Liver (tissue), 9 donors: ENCODE measurements around the gene AMPD3. TPM values are rescaled to one million over a fixed set of nuclear protein-coding genes. Genes with fewer than 3 reads are reported as not detected.

Source experiments
- DNase-seq: peaks from one replicate; pipeline ENCODE4 v3.0.0-alpha.2; 2017; ENCODE audit warnings: low spot score
- H3K27ac ChIP-seq, 2 donors: one replicate each; pipeline ENCODE4 v1.7.0; 2013; ENCODE audit warnings: inconsistent platforms in 2 of 2, low read length in 2 of 2, control low read depth in 1 of 2, low read depth in 1 of 2, mild to moderate bottlenecking in 1 of 2
- H3K27me3 ChIP-seq, 4 donors: one replicate each; pipeline versions ENCODE4 v1.6.1 to v1.7.0; 2013; ENCODE audit warnings: low read length in 3 of 4, inconsistent platforms in 1 of 4, mild to moderate bottlenecking in 1 of 4, moderate library complexity in 1 of 4; ENCODE audit not compliant: control insufficient read depth in 4 of 4, insufficient read depth in 4 of 4
- H3K36me3 ChIP-seq, 4 donors: one replicate each; pipeline versions ENCODE4 v1.6.1 to v1.7.0; 2013; ENCODE audit warnings: low read length in 3 of 4, mild to moderate bottlenecking in 3 of 4, low read depth in 1 of 4, moderate library complexity in 1 of 4; ENCODE audit not compliant: control insufficient read depth in 4 of 4, insufficient read depth in 3 of 4
- H3K4me1 ChIP-seq, 4 donors: one replicate each; pipeline versions ENCODE4 v1.6.1 to v1.7.0; 2013; ENCODE audit warnings: low read length in 3 of 4, mild to moderate bottlenecking in 3 of 4, moderate library complexity in 1 of 4; ENCODE audit not compliant: control insufficient read depth in 4 of 4, insufficient read depth in 4 of 4
- H3K4me3 ChIP-seq, 3 donors: one replicate each; pipeline versions ENCODE4 v1.6.1 to v1.7.0; 2013; ENCODE audit warnings: low read length in 3 of 3, control low read depth in 1 of 3, low read depth in 1 of 3, mild to moderate bottlenecking in 1 of 3
- H3K9ac ChIP-seq, 2 donors: one replicate each; pipeline ENCODE4 v1.7.0; 2013; ENCODE audit warnings: low read length in 2 of 2, mild to moderate bottlenecking in 2 of 2, moderate library complexity in 2 of 2, control low read depth in 1 of 2, low read depth in 1 of 2
- H3K9me3 ChIP-seq, 4 donors: one replicate each; pipeline versions ENCODE4 v1.6.1 to v1.7.0; 2013; ENCODE audit warnings: low read length in 3 of 4; ENCODE audit not compliant: control insufficient read depth in 4 of 4
- EGR1 ChIP-seq, 2 donors: IDR thresholded peaks; 2 replicates each; pipeline ENCODE4 v1.6.1; 2016 to 2018; ENCODE audit warnings: antibody characterized with exemption in 2 of 2, low read depth in 2 of 2
- FOXA1 ChIP-seq: IDR thresholded peaks from 2 replicates; pipeline ENCODE4 v1.6.1; 2016; ENCODE audit warnings: antibody characterized with exemption
- FOXA2 ChIP-seq: IDR thresholded peaks from 2 replicates; pipeline ENCODE4 v1.6.1; 2016; ENCODE audit warnings: antibody characterized with exemption
- GABPA ChIP-seq, 2 donors: IDR thresholded peaks in 1 of 2; conservative IDR thresholded peaks in 1 of 2; 2 replicates each; pipeline ENCODE4 v1.6.1; 2016; ENCODE audit warnings: antibody characterized with exemption in 2 of 2, mild to moderate bottlenecking in 1 of 2, moderate library complexity in 1 of 2
- HNF4A ChIP-seq, 2 donors: conservative IDR thresholded peaks; 2 replicates each; pipeline ENCODE4 v1.6.1; 2016; ENCODE audit warnings: antibody characterized with exemption in 2 of 2, mild to moderate bottlenecking in 2 of 2
- HNF4G ChIP-seq: IDR thresholded peaks from 2 replicates; pipeline ENCODE4 v1.6.1; 2016; ENCODE audit warnings: antibody characterized with exemption
- JUND ChIP-seq, 2 donors: IDR thresholded peaks; 2 replicates each; pipeline ENCODE4 v1.6.1; 2016; ENCODE audit warnings: antibody characterized with exemption in 2 of 2
- NR2F2 ChIP-seq: IDR thresholded peaks from 2 replicates; pipeline ENCODE4 v1.6.1; 2016; ENCODE audit warnings: antibody characterized with exemption
- RAD21 ChIP-seq, 2 donors: IDR thresholded peaks; 2 replicates each; pipeline ENCODE4 v1.6.1; 2016; ENCODE audit warnings: antibody characterized with exemption in 2 of 2, mild to moderate bottlenecking in 2 of 2
- RXRA ChIP-seq, 2 donors: IDR thresholded peaks; 2 replicates each; pipeline ENCODE4 v1.6.1; 2017 to 2018; ENCODE audit warnings: antibody characterized with exemption in 2 of 2, mild to moderate bottlenecking in 1 of 2
- TAF1 ChIP-seq: conservative IDR thresholded peaks from 2 replicates; pipeline ENCODE4 v1.6.1; 2016; ENCODE audit warnings: antibody characterized with exemption, mild to moderate bottlenecking
- WGBS: extraction: QIAGEN DNeasy Blood & Tissue Kit; methylation state at CpG from one replicate; pipeline ENCODE4 v1.1.7; 2013; 5-methylcytosine and 5-hydroxymethylcytosine counted together
- polyA plus RNA-seq, 2 donors: library from polyadenylated mRNA; stranded (reverse) in 1 of 2; unstranded in 1 of 2; fragments of 200-250 nt in 1 of 2; fragments of >200 nt in 1 of 2; fragmentation: Nextera tagmentation in 1 of 2; extraction: Ambion mirVana in 1 of 2; gene quantifications; one replicate each; pipeline versions ENCODE4 v1.2.1 to v1.2.3, GENCODE V29; 2013 to 2015
- total RNA-seq, 2 donors: library from RNA; depleted of rRNA; stranded (reverse); fragments of >200 nt; gene quantifications; one replicate each; pipeline ENCODE4 v1.2.3, GENCODE V29; 2014
- TF ChIP-seq, protein P1 (sequence below): IDR thresholded peaks from 2 replicates; pipeline ENCODE4 v1.6.1; 2016; ENCODE audit warnings: antibody characterized with exemption
- TF ChIP-seq, protein P2 (sequence below): fragments of 150-350 bp; IDR thresholded peaks from 2 replicates; pipeline ENCODE4 v1.5.1; 2017; ENCODE audit warnings: improper control_type of control experiment, low read depth, low read length; ENCODE audit not compliant: missing input control
- TF ChIP-seq, protein P3 (sequence below): IDR thresholded peaks from 2 replicates; pipeline ENCODE4 v1.6.1; 2016; ENCODE audit warnings: antibody characterized with exemption
- TF ChIP-seq, protein P4 (sequence below): IDR thresholded peaks from 2 replicates; pipeline ENCODE4 v1.6.1; 2016; ENCODE audit warnings: antibody characterized with exemption, mild to moderate bottlenecking
- TF ChIP-seq, protein P5 (sequence below): IDR thresholded peaks from 2 replicates; pipeline ENCODE4 v1.6.1; 2016; ENCODE audit warnings: antibody characterized with exemption
- donor health status: healthy.
- donor health status: healthy.
- donor health status: healthy.
- donor health status: healthy.
- donor health status: healthy.

The AMPD3 gene
- total and polyA plus RNA-seq, 4 donors, result 0.40 to 7.4 (median 1.1) TPM

DNA sequence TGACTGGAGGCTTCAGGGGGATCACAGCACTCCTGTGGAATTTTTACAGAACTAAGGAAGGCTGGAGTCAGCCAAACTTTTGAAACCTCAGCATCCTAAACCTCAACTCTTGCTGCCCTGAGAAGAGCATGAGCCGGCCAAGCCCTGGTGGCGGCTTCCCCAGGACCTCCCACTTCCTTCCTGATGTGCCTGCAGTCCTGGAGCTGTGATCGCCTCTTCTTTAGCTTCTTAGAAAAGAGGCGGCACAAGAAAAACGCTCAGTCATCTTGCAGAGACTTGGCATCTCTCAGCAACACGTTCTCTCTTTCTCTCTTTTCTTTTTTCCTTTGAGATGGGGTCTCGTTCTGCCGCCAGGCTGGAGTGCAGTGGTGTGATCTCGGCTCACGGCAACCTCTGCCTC lies 40.4 kb upstream of the AMPD3 start:
- no peak overlapping the region for H3K27ac ChIP-seq
- H3K36me3 ChIP-seq, result no peaks in the 10 kb centered on the region
- peak in 1 of 2 donors; percentile 33 for TF ChIP-seq RAD21 (IDR thresholded peaks at IDR 0.05)
- TF ChIP-seq EGR1 (IDR thresholded peaks at IDR 0.05; ENCODE audit: low read depth in 2 of 2), result no peak
- H3K4me1 ChIP-seq, result no peaks in the 10 kb centered on the region
- WGBS, result 60% methylated on average over 10 of the region's 10 CpGs
- H3K9me3 ChIP-seq, result no peaks in the 10 kb centered on the region
- no peak for DNase-seq
- H3K9ac ChIP-seq, result no peak overlapping the region
- no peak overlapping the region for H3K4me3 ChIP-seq
- no peaks in the 10 kb centered on the region for H3K27me3 ChIP-seq

DNA sequence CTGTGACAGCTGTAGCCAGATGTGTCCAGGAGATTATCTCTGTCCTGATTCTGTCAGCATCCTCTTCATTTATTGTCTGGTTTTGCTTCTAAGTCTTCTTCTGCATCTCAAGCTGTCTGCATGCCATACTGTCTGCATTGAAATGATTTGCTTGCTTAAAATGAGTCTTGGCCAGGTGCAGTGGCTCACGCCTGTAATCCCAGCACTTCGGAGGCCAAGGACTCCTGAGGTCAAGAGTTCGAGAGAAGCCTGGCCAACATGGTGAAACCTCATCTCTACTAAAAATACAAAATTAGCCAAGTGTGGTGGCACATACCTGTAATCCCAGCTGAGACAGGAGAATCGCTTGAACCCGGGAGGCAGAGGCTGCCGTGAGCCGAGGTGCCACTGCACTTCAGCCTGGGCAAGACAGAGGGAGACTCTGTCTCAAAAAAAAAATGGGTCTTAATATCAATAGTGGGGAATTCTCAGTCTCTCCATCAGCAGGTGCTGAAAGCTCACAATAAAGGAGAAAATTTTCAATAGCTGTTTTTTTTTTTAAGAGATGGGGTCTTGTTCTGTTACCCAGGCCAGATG lies 39.2 kb upstream of the AMPD3 start:
- no peak overlapping the region for H3K9ac ChIP-seq
- no peaks in the 10 kb centered on the region for H3K27me3 ChIP-seq
- H3K4me3 ChIP-seq, result no peak overlapping the region
- no peak for DNase-seq
- H3K9me3 ChIP-seq, result no peaks in the 10 kb centered on the region
- no peaks in the 10 kb centered on the region for H3K36me3 ChIP-seq
- 82% methylated on average over 7 of the region's 7 CpGs for WGBS
- no peak overlapping the region for H3K27ac ChIP-seq
- no peak for TF ChIP-seq RXRA (IDR thresholded peaks at IDR 0.05)
- TF ChIP-seq, protein P1, sequence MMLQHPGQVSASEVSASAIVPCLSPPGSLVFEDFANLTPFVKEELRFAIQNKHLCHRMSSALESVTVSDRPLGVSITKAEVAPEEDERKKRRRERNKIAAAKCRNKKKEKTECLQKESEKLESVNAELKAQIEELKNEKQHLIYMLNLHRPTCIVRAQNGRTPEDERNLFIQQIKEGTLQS, result no peak
- H3K4me1 ChIP-seq, result no peaks in the 10 kb centered on the region

DNA sequence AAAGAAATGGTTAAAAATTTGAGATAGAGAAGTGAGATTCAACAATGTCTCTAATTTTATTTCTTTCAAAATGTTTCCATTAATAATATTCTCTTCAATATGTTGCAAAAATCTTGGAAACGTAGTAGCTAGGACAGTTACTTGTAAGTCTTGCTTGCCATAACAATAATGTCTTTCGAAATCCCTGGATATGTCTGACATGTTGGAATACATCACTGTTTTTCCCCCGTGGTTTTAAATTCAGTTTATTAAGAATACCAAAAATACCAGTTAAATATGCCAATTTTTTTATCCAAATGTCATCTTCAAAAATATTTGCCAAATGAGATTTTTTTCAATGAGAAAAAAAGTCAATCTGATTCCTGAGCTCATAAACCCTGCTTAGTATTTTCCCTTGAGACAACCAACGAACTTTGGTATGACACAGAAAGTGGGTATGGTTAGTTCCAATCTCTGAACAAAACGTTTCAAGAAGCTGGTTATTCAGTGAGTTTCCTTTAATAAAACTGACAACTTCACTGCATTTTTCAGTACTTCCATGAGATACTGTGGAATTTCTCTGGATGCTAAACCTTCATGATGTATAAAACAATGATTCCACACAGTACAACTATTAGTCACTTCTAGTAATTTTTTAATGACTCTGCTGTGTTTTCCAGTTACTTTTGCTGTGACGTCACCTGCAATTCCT lies 36.7 kb upstream of the AMPD3 start:
- TF ChIP-seq EGR1 (IDR thresholded peaks at IDR 0.05; ENCODE audit: low read depth in 2 of 2) (no peak), HNF4G (no peak), RAD21 (IDR thresholded peaks at IDR 0.05) (no peak), JUND (IDR thresholded peaks at IDR 0.05) (no peak), RXRA (IDR thresholded peaks at IDR 0.05) (no peak), FOXA1 (no peak), FOXA2 (no peak), NR2F2 (no peak), GABPA (IDR thresholded peaks at IDR 0.05 in 1 of 2, conservative IDR thresholded peaks at IDR 0.05 in 1 of 2) (no peak), TAF1 (no peak), HNF4A (conservative IDR thresholded peaks at IDR 0.05) (no peak)
- TF ChIP-seq, protein P2, sequence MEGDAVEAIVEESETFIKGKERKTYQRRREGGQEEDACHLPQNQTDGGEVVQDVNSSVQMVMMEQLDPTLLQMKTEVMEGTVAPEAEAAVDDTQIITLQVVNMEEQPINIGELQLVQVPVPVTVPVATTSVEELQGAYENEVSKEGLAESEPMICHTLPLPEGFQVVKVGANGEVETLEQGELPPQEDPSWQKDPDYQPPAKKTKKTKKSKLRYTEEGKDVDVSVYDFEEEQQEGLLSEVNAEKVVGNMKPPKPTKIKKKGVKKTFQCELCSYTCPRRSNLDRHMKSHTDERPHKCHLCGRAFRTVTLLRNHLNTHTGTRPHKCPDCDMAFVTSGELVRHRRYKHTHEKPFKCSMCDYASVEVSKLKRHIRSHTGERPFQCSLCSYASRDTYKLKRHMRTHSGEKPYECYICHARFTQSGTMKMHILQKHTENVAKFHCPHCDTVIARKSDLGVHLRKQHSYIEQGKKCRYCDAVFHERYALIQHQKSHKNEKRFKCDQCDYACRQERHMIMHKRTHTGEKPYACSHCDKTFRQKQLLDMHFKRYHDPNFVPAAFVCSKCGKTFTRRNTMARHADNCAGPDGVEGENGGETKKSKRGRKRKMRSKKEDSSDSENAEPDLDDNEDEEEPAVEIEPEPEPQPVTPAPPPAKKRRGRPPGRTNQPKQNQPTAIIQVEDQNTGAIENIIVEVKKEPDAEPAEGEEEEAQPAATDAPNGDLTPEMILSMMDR, result no peak
- TF ChIP-seq, protein P3, sequence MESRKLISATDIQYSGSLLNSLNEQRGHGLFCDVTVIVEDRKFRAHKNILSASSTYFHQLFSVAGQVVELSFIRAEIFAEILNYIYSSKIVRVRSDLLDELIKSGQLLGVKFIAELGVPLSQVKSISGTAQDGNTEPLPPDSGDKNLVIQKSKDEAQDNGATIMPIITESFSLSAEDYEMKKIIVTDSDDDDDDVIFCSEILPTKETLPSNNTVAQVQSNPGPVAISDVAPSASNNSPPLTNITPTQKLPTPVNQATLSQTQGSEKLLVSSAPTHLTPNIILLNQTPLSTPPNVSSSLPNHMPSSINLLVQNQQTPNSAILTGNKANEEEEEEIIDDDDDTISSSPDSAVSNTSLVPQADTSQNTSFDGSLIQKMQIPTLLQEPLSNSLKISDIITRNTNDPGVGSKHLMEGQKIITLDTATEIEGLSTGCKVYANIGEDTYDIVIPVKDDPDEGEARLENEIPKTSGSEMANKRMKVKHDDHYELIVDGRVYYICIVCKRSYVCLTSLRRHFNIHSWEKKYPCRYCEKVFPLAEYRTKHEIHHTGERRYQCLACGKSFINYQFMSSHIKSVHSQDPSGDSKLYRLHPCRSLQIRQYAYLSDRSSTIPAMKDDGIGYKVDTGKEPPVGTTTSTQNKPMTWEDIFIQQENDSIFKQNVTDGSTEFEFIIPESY, result no peak
- TF ChIP-seq, protein P1, result no peak
- TF ChIP-seq, protein P4, sequence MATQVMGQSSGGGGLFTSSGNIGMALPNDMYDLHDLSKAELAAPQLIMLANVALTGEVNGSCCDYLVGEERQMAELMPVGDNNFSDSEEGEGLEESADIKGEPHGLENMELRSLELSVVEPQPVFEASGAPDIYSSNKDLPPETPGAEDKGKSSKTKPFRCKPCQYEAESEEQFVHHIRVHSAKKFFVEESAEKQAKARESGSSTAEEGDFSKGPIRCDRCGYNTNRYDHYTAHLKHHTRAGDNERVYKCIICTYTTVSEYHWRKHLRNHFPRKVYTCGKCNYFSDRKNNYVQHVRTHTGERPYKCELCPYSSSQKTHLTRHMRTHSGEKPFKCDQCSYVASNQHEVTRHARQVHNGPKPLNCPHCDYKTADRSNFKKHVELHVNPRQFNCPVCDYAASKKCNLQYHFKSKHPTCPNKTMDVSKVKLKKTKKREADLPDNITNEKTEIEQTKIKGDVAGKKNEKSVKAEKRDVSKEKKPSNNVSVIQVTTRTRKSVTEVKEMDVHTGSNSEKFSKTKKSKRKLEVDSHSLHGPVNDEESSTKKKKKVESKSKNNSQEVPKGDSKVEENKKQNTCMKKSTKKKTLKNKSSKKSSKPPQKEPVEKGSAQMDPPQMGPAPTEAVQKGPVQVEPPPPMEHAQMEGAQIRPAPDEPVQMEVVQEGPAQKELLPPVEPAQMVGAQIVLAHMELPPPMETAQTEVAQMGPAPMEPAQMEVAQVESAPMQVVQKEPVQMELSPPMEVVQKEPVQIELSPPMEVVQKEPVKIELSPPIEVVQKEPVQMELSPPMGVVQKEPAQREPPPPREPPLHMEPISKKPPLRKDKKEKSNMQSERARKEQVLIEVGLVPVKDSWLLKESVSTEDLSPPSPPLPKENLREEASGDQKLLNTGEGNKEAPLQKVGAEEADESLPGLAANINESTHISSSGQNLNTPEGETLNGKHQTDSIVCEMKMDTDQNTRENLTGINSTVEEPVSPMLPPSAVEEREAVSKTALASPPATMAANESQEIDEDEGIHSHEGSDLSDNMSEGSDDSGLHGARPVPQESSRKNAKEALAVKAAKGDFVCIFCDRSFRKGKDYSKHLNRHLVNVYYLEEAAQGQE, result no peak
- TF ChIP-seq, protein P5, sequence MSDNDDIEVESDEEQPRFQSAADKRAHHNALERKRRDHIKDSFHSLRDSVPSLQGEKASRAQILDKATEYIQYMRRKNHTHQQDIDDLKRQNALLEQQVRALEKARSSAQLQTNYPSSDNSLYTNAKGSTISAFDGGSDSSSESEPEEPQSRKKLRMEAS, result no peak
- no peaks in the 10 kb centered on the region for H3K36me3 ChIP-seq
- H3K4me3 ChIP-seq, result no peak overlapping the region
- no peaks in the 10 kb centered on the region for H3K27me3 ChIP-seq
- no peak overlapping the region for H3K27ac ChIP-seq
- no peak for DNase-seq
- 60% methylated on average over 6 of the region's 6 CpGs for WGBS
- H3K4me1 ChIP-seq, result no peaks in the 10 kb centered on the region
- no peak overlapping the region for H3K9ac ChIP-seq
- no peaks in the 10 kb centered on the region for H3K9me3 ChIP-seq
